HFF-Myc (cell line): Measurements from ENCODE around the gene LRSAM1.
A peak's percentile ranks its signal among the peaks of the same experiment; 100 is the strongest.

Source experiments
- DNase-seq: peaks from one replicate; pipeline ENCODE4 v3.0.0-alpha.2; 2011; ENCODE audit warnings: low read depth; ENCODE audit errors: extremely low read depth
- H3K4me3 ChIP-seq: replicated peaks from 2 replicates; pipeline ENCODE4 v1.5.1; 2011; ENCODE audit warnings: low read depth, mild to moderate bottlenecking, control low read depth, low read length
- TF ChIP-seq, protein P1 (sequence below): IDR thresholded peaks from 2 replicates; pipeline ENCODE4 v1.5.1; 2012; ENCODE audit warnings: mild to moderate bottlenecking, low read depth, low read length, control low read depth; ENCODE audit errors: missing control alignments

Gene LRSAM1

GRCh38 chr9:127525401-127526188 lies 74.3 kb downstream of the LRSAM1 start:
- no peak for DNase-seq
- TF ChIP-seq, protein P1, sequence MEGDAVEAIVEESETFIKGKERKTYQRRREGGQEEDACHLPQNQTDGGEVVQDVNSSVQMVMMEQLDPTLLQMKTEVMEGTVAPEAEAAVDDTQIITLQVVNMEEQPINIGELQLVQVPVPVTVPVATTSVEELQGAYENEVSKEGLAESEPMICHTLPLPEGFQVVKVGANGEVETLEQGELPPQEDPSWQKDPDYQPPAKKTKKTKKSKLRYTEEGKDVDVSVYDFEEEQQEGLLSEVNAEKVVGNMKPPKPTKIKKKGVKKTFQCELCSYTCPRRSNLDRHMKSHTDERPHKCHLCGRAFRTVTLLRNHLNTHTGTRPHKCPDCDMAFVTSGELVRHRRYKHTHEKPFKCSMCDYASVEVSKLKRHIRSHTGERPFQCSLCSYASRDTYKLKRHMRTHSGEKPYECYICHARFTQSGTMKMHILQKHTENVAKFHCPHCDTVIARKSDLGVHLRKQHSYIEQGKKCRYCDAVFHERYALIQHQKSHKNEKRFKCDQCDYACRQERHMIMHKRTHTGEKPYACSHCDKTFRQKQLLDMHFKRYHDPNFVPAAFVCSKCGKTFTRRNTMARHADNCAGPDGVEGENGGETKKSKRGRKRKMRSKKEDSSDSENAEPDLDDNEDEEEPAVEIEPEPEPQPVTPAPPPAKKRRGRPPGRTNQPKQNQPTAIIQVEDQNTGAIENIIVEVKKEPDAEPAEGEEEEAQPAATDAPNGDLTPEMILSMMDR = peak; percentile 64

DNA sequence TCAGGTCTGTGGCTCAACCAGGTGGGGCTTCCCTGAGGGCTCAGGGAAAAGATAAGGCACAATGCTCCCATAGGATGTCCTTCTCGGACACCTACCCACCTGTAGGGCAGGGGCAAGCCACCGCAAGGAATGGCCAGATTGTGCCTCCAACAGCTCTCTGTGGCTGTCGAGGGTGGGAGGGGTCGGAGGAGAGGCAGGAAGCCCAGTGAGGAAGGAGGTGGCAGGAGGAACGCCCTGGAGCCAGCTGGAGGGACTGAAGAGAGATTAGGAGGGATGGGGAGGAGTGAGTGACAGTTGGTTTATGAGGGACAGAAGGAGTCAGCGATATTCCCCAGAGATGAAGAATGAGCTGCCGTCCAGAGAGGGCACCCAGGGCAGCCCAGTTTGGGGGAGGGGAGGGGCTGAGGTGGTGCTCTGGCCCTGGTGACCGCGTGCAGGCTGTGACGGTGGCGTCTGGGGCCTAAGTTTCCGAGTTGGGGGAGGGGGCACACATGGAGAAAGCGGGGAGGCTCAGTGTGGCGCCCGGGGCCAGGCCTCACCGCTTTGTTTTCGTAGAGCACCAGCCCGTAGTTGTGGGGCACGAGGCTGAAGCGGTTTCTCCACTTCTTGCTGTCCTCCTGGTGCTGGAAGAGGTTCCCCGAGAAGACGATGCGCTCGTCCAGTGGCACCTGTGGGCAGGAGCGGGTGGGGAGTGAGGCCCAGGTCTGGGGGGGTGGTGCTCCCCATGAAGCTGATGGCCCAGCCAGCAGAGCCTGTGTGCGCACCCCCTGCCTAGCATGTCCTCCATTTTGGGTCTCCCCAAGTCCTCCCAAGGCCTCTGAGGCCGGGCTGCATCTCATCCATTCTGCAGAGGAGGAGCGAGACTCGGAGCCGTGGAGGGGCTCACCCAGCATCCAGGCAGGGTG lies 75.6 kb downstream of the LRSAM1 start:
- no peak overlapping the region for H3K4me3 ChIP-seq
- DNase-seq = no peak
- TF ChIP-seq, protein P1 = no peak

More at GRCh38 chr9:127525401-127526188, 74.3 kb downstream of the LRSAM1 start:
- H3K4me3 ChIP-seq = no peak overlapping the region

- H3K4me3 ChIP-seq = no peak overlapping the region
- TF ChIP-seq, protein P1 = no peak
- DNase-seq = no peak
These were observed 76.4 kb downstream of the LRSAM1 start for GRCh38 chr9:127527560-127528268.

DNA sequence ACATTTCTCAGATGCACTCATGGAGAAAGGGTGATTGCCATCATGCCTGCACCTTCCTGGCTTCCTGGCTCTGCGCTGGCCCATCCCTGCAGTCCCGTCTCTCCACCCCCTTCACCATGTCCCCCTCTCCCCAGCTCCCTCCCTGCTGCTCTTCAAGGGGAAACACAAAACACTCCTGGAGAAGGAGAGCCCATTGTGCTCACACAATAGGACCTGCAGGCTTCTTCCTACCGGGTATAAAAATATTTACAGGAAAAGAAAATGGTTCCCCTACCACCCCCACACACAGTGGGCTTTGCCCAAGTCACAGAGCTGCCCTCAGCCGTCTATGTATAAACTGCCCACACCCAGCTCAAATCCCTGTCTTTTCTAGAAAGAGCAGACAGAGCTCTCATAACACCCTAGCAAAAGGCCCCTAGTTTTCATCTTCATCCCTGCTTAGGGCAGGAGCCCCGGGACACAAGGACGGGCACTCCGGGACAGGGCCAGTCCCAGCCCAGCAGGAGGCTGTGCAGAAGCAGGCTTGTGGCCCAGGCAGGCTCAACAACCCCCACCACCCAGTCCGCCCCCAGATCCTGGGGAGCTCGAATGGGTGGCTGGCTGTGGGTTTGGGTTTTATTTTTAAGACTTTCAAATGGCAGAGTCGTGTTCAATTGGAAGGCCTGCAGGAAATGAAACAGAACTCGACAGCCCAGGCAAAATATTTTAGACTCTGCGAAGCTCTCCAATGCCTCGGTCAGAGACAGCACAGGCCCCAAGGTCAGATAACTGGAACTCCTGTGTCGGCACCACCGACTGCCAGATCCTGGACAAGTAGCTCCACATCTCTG lies 77.3 kb downstream of the LRSAM1 start:
- no peak for DNase-seq
- TF ChIP-seq, protein P1 = no peak
- H3K4me3 ChIP-seq = no peak overlapping the region

DNA sequence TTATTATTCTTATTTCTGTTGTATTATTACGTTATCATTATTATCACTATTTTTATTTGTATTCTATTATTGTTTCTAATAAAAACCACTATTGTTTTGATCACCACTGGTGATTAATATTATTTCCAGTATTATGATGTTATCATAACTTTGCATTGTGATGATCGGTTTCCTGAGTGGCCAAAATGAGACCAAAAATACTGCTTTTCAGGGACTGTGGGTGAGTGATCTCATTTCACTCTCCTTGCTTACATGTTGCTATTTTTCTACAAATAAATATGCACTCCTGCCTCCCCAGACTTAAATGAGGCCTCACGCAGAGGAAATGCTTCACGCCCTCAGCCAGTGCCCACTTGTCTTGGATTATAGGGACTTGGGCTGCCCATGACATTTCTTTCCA lies 78.4 kb downstream of the LRSAM1 start:
- no peak overlapping the region for H3K4me3 ChIP-seq
- no peak for DNase-seq
- TF ChIP-seq, protein P1 = no peak
